ENCODE data around the gene GBX2. TPM values are rescaled to one million over a fixed set of nuclear protein-coding genes. Genes with fewer than 3 reads are reported as not detected.

The GBX2 gene
- total and polyA plus RNA-seq, 9 of the 15 experiments (the other 6 are each of a cell fraction or from before 2014, with no cell fraction given) = 0.03 to 0.53 (median 0.27) TPM; not detected in 1

- H3K9me3 ChIP-seq (replicated peaks; ENCODE audit: control insufficient read depth, insufficient read depth, low read depth, low read length) = no peaks in the 10 kb centered on the region
- no peaks in the 10 kb centered on the region for H3K9me1 ChIP-seq (ENCODE audit: control insufficient read depth, insufficient read depth, low read length)
- H3K27ac ChIP-seq (ENCODE audit: extremely low read depth, low read depth, low read length) = no peak overlapping the region
- no peak overlapping the region for H3K9ac ChIP-seq (ENCODE audit: insufficient read depth in 1 of 2, low read depth in 2 of 2, low read length in 2 of 2)
- in situ Hi-C loops (cut with MboI) (no loop called here), intact Hi-C loops (cut with micrococcal nuclease) (no loop called here)
- DNase-seq (ENCODE audit: extremely low read depth in 1 of 4, low spot score in 3 of 4) (no peak), ATAC-seq (no peak), FAIRE-seq (no peak)
- H3K79me2 ChIP-seq (ENCODE audit: control insufficient read depth, insufficient read depth, low read length) = no peaks in the 10 kb centered on the region
- POLR2A ChIA-PET = interaction anchor here (1.3 kb wide), 1 partner anchor 12 kb away, joined by 3 read pairs; no protein-coding TSS in a partner anchor
- H3K27me3 ChIP-seq (ENCODE audit: control insufficient read depth in 2 of 2, insufficient read depth in 2 of 2, low read length in 2 of 2) = peaks cover 3 to 25% of the 10 kb centered on the region in 2 experiments; a peak in 3 of 5 replicates
- H4K20me1 ChIP-seq (replicated peaks; ENCODE audit: control insufficient read depth, insufficient read depth, low read length) = no peaks in the 10 kb centered on the region
- 68% methylated on average over 10 of the region's 59 CpGs for WGBS (ENCODE audit: insufficient coverage, low coverage, missing lambda C conversion rate)
- H3K4me2 ChIP-seq (ENCODE audit: insufficient read depth, low read length) = no peak overlapping the region
- CTCF ChIA-PET (ENCODE audit: low intra/inter-chr PET ratio) = no interaction called here
- H2AFZ ChIP-seq (ENCODE audit: low read depth, low read length) = no peak overlapping the region
- TF ChIP-seq JUNB (CRISPR knock-in tag; conservative IDR thresholded peaks at IDR 0.05) (no peak), ZNF507 (tag; conservative IDR thresholded peaks at IDR 0.05) (no peak), THAP12 (CRISPR knock-in tag; IDR thresholded peaks at IDR 0.05) (no peak), RAD51 (IDR thresholded peaks at IDR 0.05; ENCODE audit: borderline replicate concordance, low read depth) (no peak), ZNF124 (CRISPR knock-in tag; IDR thresholded peaks at IDR 0.05) (no peak), ZFP1 (CRISPR knock-in tag; IDR thresholded peaks at IDR 0.05) (no peak), CXXC5 (CRISPR knock-in tag; IDR thresholded peaks at IDR 0.05) (no peak)
- H3K36me3 ChIP-seq (ENCODE audit: control insufficient read depth, insufficient read depth, low read length) = no peaks in the 10 kb centered on the region
- BruUV-seq (replicated peaks) = no TSS peak
- no peak overlapping the region for H3K4me3 ChIP-seq
- H3K4me1 ChIP-seq (replicated peaks in 1 of 2; ENCODE audit: control insufficient read depth in 2 of 2, insufficient read depth in 2 of 2, low read length in 2 of 2) = peaks cover 0 to 29% of the 10 kb centered on the region in 2 experiments; a peak in 2 of 5 replicates
Measured at GRCh38 chr2:236163471-236164200, 4.5 kb downstream of the GBX2 start.

Data from K562 (cell line).